IMR-90 (cell line): ENCODE data around the gene TFCP2. TPM values are rescaled to one million over a fixed set of nuclear protein-coding genes. Genes with fewer than 3 reads are reported as not detected.

Source experiments
- ATAC-seq: fragments of 200-7000 bp; cut with Tn5 transposase; 2 replicates; pipeline ENCODE4 v1.9.1; 2020; ENCODE audit warnings: low read depth, mild to moderate bottlenecking, moderate library complexity
- BruUV-seq: library from RNA; stranded (reverse); fragments of 400-500 nt; replicated peaks from 2 replicates; lab custom pipeline; 2021; lab: Mats Ljungman, UMichigan
- CTCF ChIA-PET: fragments of 300-600 bp; formaldehyde crosslinking; extraction: SDS; loops from one replicate; lab custom pipeline; 2021; ENCODE audit warnings: antibody characterized with exemption; lab: Yijun Ruan, JAX
- POLR2A ChIA-PET: fragments of 300-600 bp; sonication (Branson Sonifier 250); formaldehyde crosslinking; loops from one replicate; lab custom pipeline; 2022; ENCODE audit warnings: antibody characterized with exemption; ENCODE audit not compliant: unreplicated experiment; lab: Charles Lee
- DNase-seq: peaks from one replicate; pipeline ENCODE4 v3.0.0; 2013
- H2AFZ ChIP-seq: replicated peaks from 2 replicates; pipeline ENCODE3; 2013; ENCODE audit warnings: low read length, mild to moderate bottlenecking; ENCODE audit not compliant: poor library complexity
- H2AK5ac ChIP-seq: 2 replicates; pipeline ENCODE4 v1.6.1; 2013; ENCODE audit warnings: low read depth, low read length, inconsistent platforms
- H2AK9ac ChIP-seq: replicated peaks from 2 replicates; pipeline ENCODE3; 2013; ENCODE audit warnings: mild to moderate bottlenecking, low read depth, low read length, moderate library complexity; ENCODE audit not compliant: poor library complexity
- H2BK120ac ChIP-seq: 2 replicates; pipeline ENCODE4 v1.6.1; 2013; ENCODE audit warnings: low read depth, low read length, inconsistent platforms
- H2BK15ac ChIP-seq: 3 replicates; pipeline ENCODE4 v1.6.1; 2013; ENCODE audit warnings: low read depth, low read length, inconsistent platforms
- H2BK20ac ChIP-seq: 2 replicates; pipeline ENCODE4 v1.6.1; 2013; ENCODE audit warnings: low read depth, mild to moderate bottlenecking, inconsistent platforms, low read length, moderate library complexity
- H2BK5ac ChIP-seq: 2 replicates; pipeline ENCODE4 v1.6.1; 2013; ENCODE audit warnings: mild to moderate bottlenecking, low read depth, low read length, inconsistent platforms; ENCODE audit not compliant: poor library complexity, severe bottlenecking
- H3K14ac ChIP-seq: replicated peaks from 2 replicates; pipeline ENCODE4 v1.6.1; 2013; ENCODE audit warnings: low read depth, low read length, inconsistent platforms
- H3K18ac ChIP-seq: 2 replicates; pipeline ENCODE4 v1.6.1; 2013; ENCODE audit warnings: low read depth, low read length, control low read depth
- H3K23ac ChIP-seq: 2 replicates; pipeline ENCODE4 v1.6.1; 2013; ENCODE audit warnings: low read depth, low read length, inconsistent platforms
- H3K27ac ChIP-seq: 2 replicates; pipeline ENCODE4 v1.5.1; 2013; ENCODE audit warnings: mild to moderate bottlenecking, control low read depth, low read length; ENCODE audit not compliant: insufficient read depth
- H3K27me3 ChIP-seq: 2 replicates; pipeline ENCODE4 v1.6.1; 2013; ENCODE audit warnings: low read length; ENCODE audit not compliant: control insufficient read depth, insufficient read depth
- H3K36me3 ChIP-seq: 2 replicates; pipeline ENCODE4 v1.6.1; 2013; ENCODE audit warnings: low read length, mixed read lengths; ENCODE audit not compliant: control insufficient read depth, insufficient read depth
- H3K4ac ChIP-seq: 2 replicates; pipeline ENCODE4 v1.6.1; 2013; ENCODE audit warnings: low read depth, low read length, inconsistent platforms
- H3K4me1 ChIP-seq: 2 replicates; pipeline ENCODE4 v1.6.1; 2013; ENCODE audit warnings: low read length, mixed read lengths; ENCODE audit not compliant: control insufficient read depth, insufficient read depth
- H3K4me2 ChIP-seq: 2 replicates; pipeline ENCODE4 v1.6.1; 2013; ENCODE audit warnings: low read depth, mild to moderate bottlenecking, control low read depth, low read length, moderate library complexity
- H3K4me3 ChIP-seq: 2 replicates; pipeline ENCODE4 v1.5.1; 2013; ENCODE audit warnings: low read depth, mild to moderate bottlenecking, control low read depth, low read length, moderate library complexity; ENCODE audit not compliant: insufficient read depth
- H3K56ac ChIP-seq: 2 replicates; pipeline ENCODE4 v1.6.1; 2013; ENCODE audit warnings: low read length, inconsistent platforms; ENCODE audit not compliant: insufficient read depth; ENCODE audit errors: extremely low read depth
- H3K79me1 ChIP-seq, 2 experiments: 2 replicates each; pipeline ENCODE4 v1.6.1; 2013; ENCODE audit warnings: low read length in 2 of 2, inconsistent platforms in 1 of 2, low read depth in 1 of 2
- H3K9ac ChIP-seq: 2 replicates; pipeline ENCODE4 v1.6.1; 2013; ENCODE audit warnings: low read depth, low read length, control low read depth
- H3K9me1 ChIP-seq: 2 replicates; pipeline ENCODE4 v1.6.1; 2013; ENCODE audit warnings: low read length, inconsistent platforms; ENCODE audit not compliant: insufficient read depth
- H3K9me3 ChIP-seq: 2 replicates; pipeline ENCODE4 v1.6.1; 2013; ENCODE audit warnings: low read length; ENCODE audit not compliant: control insufficient read depth, insufficient read depth
- H4K20me1 ChIP-seq: 2 replicates; pipeline ENCODE4 v1.6.1; 2013; ENCODE audit warnings: low read length, inconsistent platforms; ENCODE audit not compliant: insufficient read depth
- H4K5ac ChIP-seq: 2 replicates; pipeline ENCODE4 v1.6.1; 2013; ENCODE audit warnings: mild to moderate bottlenecking, low read depth, low read length, control low read depth
- H4K8ac ChIP-seq, 2 experiments: 2 replicates each; pipeline ENCODE4 v1.6.1; 2013; ENCODE audit warnings: low read depth in 2 of 2, low read length in 2 of 2, control low read depth in 1 of 2, inconsistent platforms in 1 of 2
- H4K91ac ChIP-seq: 2 replicates; pipeline ENCODE4 v1.6.1; 2013; ENCODE audit warnings: low read depth, low read length, inconsistent platforms; ENCODE audit not compliant: insufficient read depth
- BHLHE40 ChIP-seq: fragments of 150-350 bp; IDR thresholded peaks from 2 replicates; pipeline ENCODE4 v1.6.1; 2016; ENCODE audit warnings: mild to moderate bottlenecking, low read depth, low read length
- CEBPB ChIP-seq: IDR thresholded peaks from 2 replicates; pipeline ENCODE4 v1.6.1; 2012; ENCODE audit warnings: low read depth, low read length, improper control_type of control experiment
- CHD1 ChIP-seq: IDR thresholded peaks from 2 replicates; pipeline ENCODE4 v1.6.1; 2012; ENCODE audit warnings: low read depth, low read length, improper control_type of control experiment
- FOS ChIP-seq: fragments of 150-350 bp; IDR thresholded peaks from 2 replicates; pipeline ENCODE4 v1.6.1; 2016; ENCODE audit warnings: low read depth, low read length
- MAFK ChIP-seq: IDR thresholded peaks from 2 replicates; pipeline ENCODE4 v1.6.1; 2012; ENCODE audit warnings: low read depth, low read length, improper control_type of control experiment
- MAZ ChIP-seq: IDR thresholded peaks from 2 replicates; pipeline ENCODE4 v1.6.1; 2012; ENCODE audit warnings: low read depth, mild to moderate bottlenecking, low read length, improper control_type of control experiment, moderate library complexity, borderline replicate concordance
- MXI1 ChIP-seq: IDR thresholded peaks from 2 replicates; pipeline ENCODE4 v1.6.1; 2012; ENCODE audit warnings: low read depth, mild to moderate bottlenecking, low read length, moderate library complexity, borderline replicate concordance
- NFE2L2 ChIP-seq: fragments of 150-350 bp; IDR thresholded peaks from 2 replicates; pipeline ENCODE4 v1.6.1; 2016; ENCODE audit warnings: low read depth, mild to moderate bottlenecking, low read length
- POLR2A ChIP-seq: IDR thresholded peaks from 2 replicates; pipeline ENCODE4 v1.6.1; 2012; ENCODE audit warnings: mild to moderate bottlenecking, low read depth, low read length
- RAD21 ChIP-seq: IDR thresholded peaks from 2 replicates; pipeline ENCODE4 v1.6.1; 2012; ENCODE audit warnings: low read length, improper control_type of control experiment
- RCOR1 ChIP-seq: IDR thresholded peaks from 2 replicates; pipeline ENCODE4 v1.6.1; 2012; ENCODE audit warnings: mild to moderate bottlenecking, low read length, improper control_type of control experiment; ENCODE audit not compliant: insufficient replicate concordance
- RFX5 ChIP-seq: IDR thresholded peaks from 2 replicates; pipeline ENCODE4 v1.8.0; 2012; ENCODE audit warnings: low read depth, mild to moderate bottlenecking, low read length, moderate library complexity
- SMC3 ChIP-seq: fragments of 150-350 bp; IDR thresholded peaks from 2 replicates; pipeline ENCODE4 v1.6.1; 2016; ENCODE audit warnings: low read depth, mild to moderate bottlenecking, antibody characterized with exemption, low read length, moderate library complexity
- WGBS, 2 experiments: methylation state at CpG; one replicate each; pipeline versions ENCODE4 v1.1.5 to v1.1.7; 2013; ENCODE audit warnings: missing lambda C conversion rate in 2 of 2; ENCODE audit not compliant: insufficient read length in 1 of 2; ENCODE audit errors: extremely low coverage in 2 of 2; 5-methylcytosine and 5-hydroxymethylcytosine counted together
- dilution Hi-C: fragments of 300-500 bp; cut with HindIII; formaldehyde crosslinking; loops from one replicate; pipeline ENCODE4 v1.14.3; 2018; ENCODE audit warnings: low sequenced_read_pairs; ENCODE audit not compliant: unreplicated experiment
- in situ Hi-C: fragments of 300-500 bp; cut with MboI; formaldehyde crosslinking; loops from 3 replicates; pipeline ENCODE4 v1.14.3; 2019; ENCODE audit warnings: low sequenced_read_pairs, inconsistent platforms, mixed read lengths
- intact Hi-C: fragments of 100-400 bp; cut with micrococcal nuclease; formaldehyde crosslinking; loops from 2 replicates; pipeline ENCODE4 v1.10.0; 2022
- polyA plus RNA-seq, 3 experiments: library from polyadenylated mRNA; depleted of rRNA; stranded (reverse); fragments of >200 nt; gene quantifications; 2 replicates each; pipeline ENCODE4 v1.2.3, GENCODE V29; 2012; ENCODE audit warnings: low replicate concordance in 1 of 3
- total RNA-seq: library from RNA; depleted of rRNA; stranded (reverse); fragments of >200 nt; gene quantifications from 2 replicates; pipeline ENCODE4 v1.2.3, GENCODE V29; 2012
- TF ChIP-seq, protein P1 (sequence below): fragments of 150-350 bp; IDR thresholded peaks from 2 replicates; pipeline ENCODE4 v1.6.1; 2017; ENCODE audit warnings: mild to moderate bottlenecking, antibody characterized with exemption, low read length, low read depth
- TF ChIP-seq, protein P2 (sequence below): conservative IDR thresholded peaks from 2 replicates; pipeline ENCODE4 v1.5.1; 2012; ENCODE audit warnings: mild to moderate bottlenecking, low read depth, low read length, improper control_type of control experiment
- TF ChIP-seq, protein P3 (sequence below): fragments of 150-350 bp; IDR thresholded peaks from 2 replicates; pipeline ENCODE4 v1.6.1; 2016; ENCODE audit warnings: low read depth, mild to moderate bottlenecking, low read length, moderate library complexity, borderline replicate concordance

TFCP2 gene
- total and polyA plus RNA-seq, 2 of the 4 experiments (the other 2 are of a cell fraction) = 10.0 to 15.4 TPM

DNA sequence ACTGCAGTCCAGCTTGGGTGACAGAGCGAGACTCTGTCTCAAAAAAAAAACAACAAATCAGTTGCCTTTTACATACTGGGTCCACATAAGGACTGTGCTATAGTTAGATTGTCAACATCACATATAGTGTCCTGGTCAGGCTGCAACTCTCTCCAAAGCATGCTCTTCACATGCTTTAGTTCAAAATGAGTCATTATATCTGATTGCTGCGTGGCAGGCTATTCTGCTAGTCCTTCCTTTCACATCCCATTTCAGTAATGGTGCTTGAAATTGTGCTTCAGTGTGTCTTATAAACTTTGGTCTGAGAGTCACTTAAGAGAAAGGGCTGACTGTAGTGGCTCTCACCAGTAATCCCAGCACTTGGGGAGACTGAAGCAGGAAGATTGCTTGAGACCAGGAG, 117.9 kb downstream of the TFCP2 start:
- H3K36me3 ChIP-seq = peaks cover 32% of the 10 kb centered on the region

More for the DNA sequence above, 117.9 kb downstream of the TFCP2 start:
- intact Hi-C loops = no loop called here
- no peaks in the 10 kb centered on the region for H3K27me3 ChIP-seq
- H3K4ac ChIP-seq = no peak overlapping the region
- dilution Hi-C loops = no loop called here
- H3K4me3 ChIP-seq = no peak overlapping the region
- H2AK5ac ChIP-seq = no peak overlapping the region
- peaks cover 4 to 10% of the 10 kb centered on the region in 2 experiments; a peak in 1 of 4 replicates for H3K79me1 ChIP-seq
- TF ChIP-seq RFX5 (no peak), CEBPB (no peak), BHLHE40 (no peak), MAFK (no peak), POLR2A (no peak), CHD1 (no peak), NFE2L2 (no peak), MAZ (no peak), RAD21 (no peak), FOS (no peak), RCOR1 (no peak), MXI1 (no peak), SMC3 (no peak)
- TF ChIP-seq, protein P1, sequence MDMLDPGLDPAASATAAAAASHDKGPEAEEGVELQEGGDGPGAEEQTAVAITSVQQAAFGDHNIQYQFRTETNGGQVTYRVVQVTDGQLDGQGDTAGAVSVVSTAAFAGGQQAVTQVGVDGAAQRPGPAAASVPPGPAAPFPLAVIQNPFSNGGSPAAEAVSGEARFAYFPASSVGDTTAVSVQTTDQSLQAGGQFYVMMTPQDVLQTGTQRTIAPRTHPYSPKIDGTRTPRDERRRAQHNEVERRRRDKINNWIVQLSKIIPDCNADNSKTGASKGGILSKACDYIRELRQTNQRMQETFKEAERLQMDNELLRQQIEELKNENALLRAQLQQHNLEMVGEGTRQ = no peak
- TF ChIP-seq, protein P2, sequence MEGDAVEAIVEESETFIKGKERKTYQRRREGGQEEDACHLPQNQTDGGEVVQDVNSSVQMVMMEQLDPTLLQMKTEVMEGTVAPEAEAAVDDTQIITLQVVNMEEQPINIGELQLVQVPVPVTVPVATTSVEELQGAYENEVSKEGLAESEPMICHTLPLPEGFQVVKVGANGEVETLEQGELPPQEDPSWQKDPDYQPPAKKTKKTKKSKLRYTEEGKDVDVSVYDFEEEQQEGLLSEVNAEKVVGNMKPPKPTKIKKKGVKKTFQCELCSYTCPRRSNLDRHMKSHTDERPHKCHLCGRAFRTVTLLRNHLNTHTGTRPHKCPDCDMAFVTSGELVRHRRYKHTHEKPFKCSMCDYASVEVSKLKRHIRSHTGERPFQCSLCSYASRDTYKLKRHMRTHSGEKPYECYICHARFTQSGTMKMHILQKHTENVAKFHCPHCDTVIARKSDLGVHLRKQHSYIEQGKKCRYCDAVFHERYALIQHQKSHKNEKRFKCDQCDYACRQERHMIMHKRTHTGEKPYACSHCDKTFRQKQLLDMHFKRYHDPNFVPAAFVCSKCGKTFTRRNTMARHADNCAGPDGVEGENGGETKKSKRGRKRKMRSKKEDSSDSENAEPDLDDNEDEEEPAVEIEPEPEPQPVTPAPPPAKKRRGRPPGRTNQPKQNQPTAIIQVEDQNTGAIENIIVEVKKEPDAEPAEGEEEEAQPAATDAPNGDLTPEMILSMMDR = no peak
- TF ChIP-seq, protein P3, sequence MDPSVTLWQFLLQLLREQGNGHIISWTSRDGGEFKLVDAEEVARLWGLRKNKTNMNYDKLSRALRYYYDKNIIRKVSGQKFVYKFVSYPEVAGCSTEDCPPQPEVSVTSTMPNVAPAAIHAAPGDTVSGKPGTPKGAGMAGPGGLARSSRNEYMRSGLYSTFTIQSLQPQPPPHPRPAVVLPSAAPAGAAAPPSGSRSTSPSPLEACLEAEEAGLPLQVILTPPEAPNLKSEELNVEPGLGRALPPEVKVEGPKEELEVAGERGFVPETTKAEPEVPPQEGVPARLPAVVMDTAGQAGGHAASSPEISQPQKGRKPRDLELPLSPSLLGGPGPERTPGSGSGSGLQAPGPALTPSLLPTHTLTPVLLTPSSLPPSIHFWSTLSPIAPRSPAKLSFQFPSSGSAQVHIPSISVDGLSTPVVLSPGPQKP = no peak
- no peak overlapping the region for H3K9ac ChIP-seq
- no peak overlapping the region for H2BK120ac ChIP-seq
- no peaks in the 10 kb centered on the region for H3K4me1 ChIP-seq
- no CpG with 5 or more reads among the region's 2 CpGs for WGBS, 2 experiments
- ChIA-PET CTCF (no interaction called here), POLR2A (no interaction called here)
- no peak overlapping the region for H2BK20ac ChIP-seq
- no peak overlapping the region for H3K4me2 ChIP-seq
- no peak overlapping the region for H4K8ac ChIP-seq
- H3K23ac ChIP-seq = no peak overlapping the region
- H2BK15ac ChIP-seq = no peak overlapping the region
- no peak overlapping the region for H2BK5ac ChIP-seq
- peaks cover 5% of the 10 kb centered on the region for H3K9me1 ChIP-seq
- H3K27ac ChIP-seq = no peak overlapping the region
- no peaks in the 10 kb centered on the region for H3K9me3 ChIP-seq
- no peak overlapping the region for H3K14ac ChIP-seq
- H2AK9ac ChIP-seq = no peak overlapping the region
- H3K56ac ChIP-seq = no peak overlapping the region
- H4K91ac ChIP-seq = no peak overlapping the region
- ATAC-seq (no peak), DNase-seq (no peak)
- H2AFZ ChIP-seq = no peak overlapping the region
- no peak overlapping the region for H4K5ac ChIP-seq
- H3K18ac ChIP-seq = no peak overlapping the region
- no peaks in the 10 kb centered on the region for H4K20me1 ChIP-seq
- in situ Hi-C loops = no loop called here
- BruUV-seq = no TSS peak
